ENCODE results near the gene EMP3. TPM values are rescaled to one million over a fixed set of nuclear protein-coding genes. Genes with fewer than 3 reads are reported as not detected.
"Not testable (repeated sequence)": the region's sequence is repeated elsewhere in the genome, so short reads cannot be mapped to it uniquely, and the experiment has no call there.

The EMP3 gene
- polyA plus RNA-seq, 4 donors, result 3.4 to 47.4 (median 19.7) TPM

- H3K27ac ChIP-seq (ENCODE audit: low read depth in 1 of 3, low read length in 2 of 3); H3K27me3 ChIP-seq (ENCODE audit: control insufficient read depth in 3 of 3, insufficient read depth in 3 of 3, low read length in 3 of 3); H3K9me3 ChIP-seq (ENCODE audit: control insufficient read depth in 2 of 2, insufficient read depth in 1 of 2, low read depth in 1 of 2, low read length in 1 of 2); H3K4me3 ChIP-seq (ENCODE audit: low read depth in 1 of 3, low read length in 3 of 3); DNase-seq; FAIRE-seq; H3K4me1 ChIP-seq (ENCODE audit: control insufficient read depth in 3 of 3, insufficient read depth in 2 of 3, low read depth in 1 of 3, low read length in 2 of 3); H3K36me3 ChIP-seq (ENCODE audit: control insufficient read depth in 3 of 3, insufficient read depth in 2 of 3, low read depth in 1 of 3, low read length in 3 of 3): not testable (repeated sequence)
- 25 to 34% (median 30%) methylated on average over 11 of the region's 11 CpGs for whole genome bisulfite sequencing, 3 donors
Observed at GRCh38 chr19:48291489-48291815, 33.9 kb upstream of the EMP3 start.

- Histone ChIP-seq H3K9me3 (ENCODE audit: control insufficient read depth in 2 of 2, insufficient read depth in 1 of 2, low read depth in 1 of 2, low read length in 1 of 2) (no peaks in the 10 kb centered on the region), H3K27ac (ENCODE audit: low read depth in 1 of 3, low read length in 2 of 3) (no peak overlapping the region), H3K4me1 (ENCODE audit: control insufficient read depth in 3 of 3, insufficient read depth in 2 of 3, low read depth in 1 of 3, low read length in 2 of 3) (peaks cover 0 to 5% (median 0%) of the 10 kb centered on the region in 3 donors), H3K36me3 (ENCODE audit: control insufficient read depth in 3 of 3, insufficient read depth in 2 of 3, low read depth in 1 of 3, low read length in 3 of 3) (no peaks in the 10 kb centered on the region), H3K4me3 (ENCODE audit: low read depth in 1 of 3, low read length in 3 of 3) (no peak overlapping the region), H3K27me3 (ENCODE audit: control insufficient read depth in 3 of 3, insufficient read depth in 3 of 3, low read length in 3 of 3) (peaks cover 0 to 10% (median 2%) of the 10 kb centered on the region in 3 donors)
- FAIRE-seq, result no peak
- 76 to 87% (median 79%) methylated on average over 4 of the region's 4 CpGs for WGBS, 3 donors
- DNase-seq, result no peak
Observed at GRCh38 chr19:48292798-48293197, 32.6 kb upstream of the EMP3 start.

- H3K9me3 ChIP-seq (ENCODE audit: control insufficient read depth in 2 of 2, insufficient read depth in 1 of 2, low read depth in 1 of 2, low read length in 1 of 2), result no peaks in the 10 kb centered on the region
- no peak overlapping the region for H3K4me3 ChIP-seq (ENCODE audit: low read depth in 1 of 3, low read length in 3 of 3)
- 49 to 69% (median 66%) methylated on average over 10 of the region's 10 CpGs for WGBS, 3 donors
- peaks cover 0 to 5% (median 0%) of the 10 kb centered on the region in 3 donors for H3K4me1 ChIP-seq (ENCODE audit: control insufficient read depth in 3 of 3, insufficient read depth in 2 of 3, low read depth in 1 of 3, low read length in 2 of 3)
- H3K27ac ChIP-seq (ENCODE audit: low read depth in 1 of 3, low read length in 2 of 3), result no peak overlapping the region
- no peaks in the 10 kb centered on the region for H3K36me3 ChIP-seq (ENCODE audit: control insufficient read depth in 3 of 3, insufficient read depth in 2 of 3, low read depth in 1 of 3, low read length in 3 of 3)
- no peak for DNase-seq
- FAIRE-seq, result no peak
- peaks cover 0 to 7% (median 2%) of the 10 kb centered on the region in 3 donors for H3K27me3 ChIP-seq (ENCODE audit: control insufficient read depth in 3 of 3, insufficient read depth in 3 of 3, low read length in 3 of 3)
Observed at GRCh38 chr19:48295458-48295857, 29.9 kb upstream of the EMP3 start.

- H3K4me3 ChIP-seq (ENCODE audit: low read depth in 1 of 3, low read length in 3 of 3), result no peak overlapping the region
- H3K36me3 ChIP-seq (ENCODE audit: control insufficient read depth in 3 of 3, insufficient read depth in 2 of 3, low read depth in 1 of 3, low read length in 3 of 3), result no peaks in the 10 kb centered on the region
- 77 to 87% (median 80%) methylated on average over 36 to 42 of the region's 42 CpGs for WGBS, 3 donors
- no peaks in the 10 kb centered on the region for H3K4me1 ChIP-seq (ENCODE audit: control insufficient read depth in 3 of 3, insufficient read depth in 2 of 3, low read depth in 1 of 3, low read length in 2 of 3)
- H3K27me3 ChIP-seq (ENCODE audit: control insufficient read depth in 3 of 3, insufficient read depth in 3 of 3, low read length in 3 of 3), result peaks cover 0 to 2% (median 0%) of the 10 kb centered on the region in 3 donors
- no peak for DNase-seq
- FAIRE-seq, result no peak
- H3K27ac ChIP-seq (ENCODE audit: low read depth in 1 of 3, low read length in 2 of 3), result no peak overlapping the region
- no peaks in the 10 kb centered on the region for H3K9me3 ChIP-seq (ENCODE audit: control insufficient read depth in 2 of 2, insufficient read depth in 1 of 2, low read depth in 1 of 2, low read length in 1 of 2)
Observed at GRCh38 chr19:48296963-48297734, 28.2 kb upstream of the EMP3 start.

- DNase-seq (no peak), FAIRE-seq (no peak)
- no peaks in the 10 kb centered on the region for H3K36me3 ChIP-seq (ENCODE audit: control insufficient read depth in 3 of 3, insufficient read depth in 2 of 3, low read depth in 1 of 3, low read length in 3 of 3)
- H3K27ac ChIP-seq (ENCODE audit: low read depth in 1 of 3, low read length in 2 of 3), result no peak overlapping the region
- H3K4me1 ChIP-seq (ENCODE audit: control insufficient read depth in 3 of 3, insufficient read depth in 2 of 3, low read depth in 1 of 3, low read length in 2 of 3), result no peaks in the 10 kb centered on the region
- peaks cover 0 to 2% (median 0%) of the 10 kb centered on the region in 3 donors for H3K27me3 ChIP-seq (ENCODE audit: control insufficient read depth in 3 of 3, insufficient read depth in 3 of 3, low read length in 3 of 3)
- no peaks in the 10 kb centered on the region for H3K9me3 ChIP-seq (ENCODE audit: control insufficient read depth in 2 of 2, insufficient read depth in 1 of 2, low read depth in 1 of 2, low read length in 1 of 2)
- H3K4me3 ChIP-seq (ENCODE audit: low read depth in 1 of 3, low read length in 3 of 3), result no peak overlapping the region
- 89 to 94% (median 91%) methylated on average over 16 of the region's 16 CpGs for WGBS, 3 donors
Observed at GRCh38 chr19:48297975-48298374, 27.4 kb upstream of the EMP3 start.

- no peaks in the 10 kb centered on the region for H3K9me3 ChIP-seq (ENCODE audit: control insufficient read depth in 2 of 2, insufficient read depth in 1 of 2, low read depth in 1 of 2, low read length in 1 of 2)
- 84 to 93% (median 87%) methylated on average over 1 of the region's 1 CpG for WGBS, 3 donors
- no peak for FAIRE-seq
Observed at GRCh38 chr19:48301886-48302599, 23.3 kb upstream of the EMP3 start.

GRCh38 chr19:48302600-48302959, 22.8 kb upstream of the EMP3 start:
- no peaks in the 10 kb centered on the region for H3K36me3 ChIP-seq (ENCODE audit: control insufficient read depth in 3 of 3, insufficient read depth in 2 of 3, low read depth in 1 of 3, low read length in 3 of 3)
- WGBS, 3 donors, result 88 to 93% (median 91%) methylated on average over 10 to 12 of the region's 12 CpGs
- H3K9me3 ChIP-seq (ENCODE audit: control insufficient read depth in 2 of 2, insufficient read depth in 1 of 2, low read depth in 1 of 2, low read length in 1 of 2), result no peaks in the 10 kb centered on the region
- no peak overlapping the region for H3K4me3 ChIP-seq (ENCODE audit: low read depth in 1 of 3, low read length in 3 of 3)
- H3K27ac ChIP-seq (ENCODE audit: low read depth in 1 of 3, low read length in 2 of 3), result no peak overlapping the region
- no peak for FAIRE-seq
- no peak for DNase-seq
- peaks cover 0 to 3% (median 0%) of the 10 kb centered on the region in 3 donors for H3K27me3 ChIP-seq (ENCODE audit: control insufficient read depth in 3 of 3, insufficient read depth in 3 of 3, low read length in 3 of 3)
- H3K4me1 ChIP-seq (ENCODE audit: control insufficient read depth in 3 of 3, insufficient read depth in 2 of 3, low read depth in 1 of 3, low read length in 2 of 3), result no peaks in the 10 kb centered on the region

More at GRCh38 chr19:48301886-48302599, 23.3 kb upstream of the EMP3 start:
- H3K36me3 ChIP-seq (ENCODE audit: control insufficient read depth in 3 of 3, insufficient read depth in 2 of 3, low read depth in 1 of 3, low read length in 3 of 3), result no peaks in the 10 kb centered on the region
- no peak for DNase-seq
- no peaks in the 10 kb centered on the region for H3K4me1 ChIP-seq (ENCODE audit: control insufficient read depth in 3 of 3, insufficient read depth in 2 of 3, low read depth in 1 of 3, low read length in 2 of 3)
- no peak overlapping the region for H3K4me3 ChIP-seq (ENCODE audit: low read depth in 1 of 3, low read length in 3 of 3)
- no peak overlapping the region for H3K27ac ChIP-seq (ENCODE audit: low read depth in 1 of 3, low read length in 2 of 3)
- peaks cover 0 to 3% (median 0%) of the 10 kb centered on the region in 3 donors for H3K27me3 ChIP-seq (ENCODE audit: control insufficient read depth in 3 of 3, insufficient read depth in 3 of 3, low read length in 3 of 3)

- FAIRE-seq, result no peak
- no peak overlapping the region for H3K4me3 ChIP-seq (ENCODE audit: low read depth in 1 of 3, low read length in 3 of 3)
- H3K27ac ChIP-seq (ENCODE audit: low read depth in 1 of 3, low read length in 2 of 3), result no peak overlapping the region
- WGBS, 3 donors, result 83 to 88% (median 87%) methylated on average over 12 to 13 of the region's 13 CpGs
- no peaks in the 10 kb centered on the region for H3K9me3 ChIP-seq (ENCODE audit: control insufficient read depth in 2 of 2, insufficient read depth in 1 of 2, low read depth in 1 of 2, low read length in 1 of 2)
- H3K36me3 ChIP-seq (ENCODE audit: control insufficient read depth in 3 of 3, insufficient read depth in 2 of 3, low read depth in 1 of 3, low read length in 3 of 3), result no peaks in the 10 kb centered on the region
- H3K27me3 ChIP-seq (ENCODE audit: control insufficient read depth in 3 of 3, insufficient read depth in 3 of 3, low read length in 3 of 3), result peaks cover 0 to 3% (median 0%) of the 10 kb centered on the region in 3 donors
- no peak for DNase-seq
- no peaks in the 10 kb centered on the region for H3K4me1 ChIP-seq (ENCODE audit: control insufficient read depth in 3 of 3, insufficient read depth in 2 of 3, low read depth in 1 of 3, low read length in 2 of 3)
Observed at GRCh38 chr19:48303367-48303766, 22.0 kb upstream of the EMP3 start.
